ENCODE measurements around the gene ENOX1. TPM values are rescaled to one million over a fixed set of nuclear protein-coding genes. Genes with fewer than 3 reads are reported as not detected.
A peak's percentile ranks its signal among the peaks of the same experiment; 100 is the strongest.

The ENOX1 gene
- total RNA-seq, 1 donor from 2014 or later = 2.0 TPM

DNA sequence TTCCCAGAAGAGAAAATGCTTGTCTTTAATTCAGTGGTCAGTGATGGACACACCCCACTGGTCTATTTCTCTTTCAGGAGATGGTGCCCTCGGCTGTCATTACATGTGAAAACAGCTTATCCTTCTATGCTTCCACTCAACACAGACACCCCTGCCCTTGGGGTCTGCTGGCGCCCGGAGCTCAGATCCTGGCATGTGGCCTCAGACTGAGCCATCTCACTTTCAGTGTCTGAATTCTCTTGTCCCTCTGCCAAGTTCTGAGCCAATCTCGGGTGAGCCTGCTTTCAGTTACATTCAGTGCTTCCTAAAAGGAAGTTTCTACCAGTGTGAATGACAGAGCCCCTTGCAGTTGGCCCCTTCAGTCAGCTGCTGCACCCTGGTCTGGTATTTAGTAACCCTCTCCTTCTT, 469.8 kb downstream of the ENOX1 start:
- Mint-ChIP-seq H3K9me3 (ENCODE audit: low read depth) (no peaks in the 10 kb centered on the region), H3K4me1 (ENCODE audit: low read depth) (peaks cover 31% of the 10 kb centered on the region), H3K27ac (ENCODE audit: unreplicated experiment) (peak overlapping the region; percentile 89), H3K27me3 (ENCODE audit: low read depth) (no peaks in the 10 kb centered on the region), H3K4me3 (ENCODE audit: unreplicated experiment) (peak overlapping the region; percentile 59), H3K36me3 (ENCODE audit: low read depth) (no peaks in the 10 kb centered on the region)
- TF ChIP-seq, protein P1, sequence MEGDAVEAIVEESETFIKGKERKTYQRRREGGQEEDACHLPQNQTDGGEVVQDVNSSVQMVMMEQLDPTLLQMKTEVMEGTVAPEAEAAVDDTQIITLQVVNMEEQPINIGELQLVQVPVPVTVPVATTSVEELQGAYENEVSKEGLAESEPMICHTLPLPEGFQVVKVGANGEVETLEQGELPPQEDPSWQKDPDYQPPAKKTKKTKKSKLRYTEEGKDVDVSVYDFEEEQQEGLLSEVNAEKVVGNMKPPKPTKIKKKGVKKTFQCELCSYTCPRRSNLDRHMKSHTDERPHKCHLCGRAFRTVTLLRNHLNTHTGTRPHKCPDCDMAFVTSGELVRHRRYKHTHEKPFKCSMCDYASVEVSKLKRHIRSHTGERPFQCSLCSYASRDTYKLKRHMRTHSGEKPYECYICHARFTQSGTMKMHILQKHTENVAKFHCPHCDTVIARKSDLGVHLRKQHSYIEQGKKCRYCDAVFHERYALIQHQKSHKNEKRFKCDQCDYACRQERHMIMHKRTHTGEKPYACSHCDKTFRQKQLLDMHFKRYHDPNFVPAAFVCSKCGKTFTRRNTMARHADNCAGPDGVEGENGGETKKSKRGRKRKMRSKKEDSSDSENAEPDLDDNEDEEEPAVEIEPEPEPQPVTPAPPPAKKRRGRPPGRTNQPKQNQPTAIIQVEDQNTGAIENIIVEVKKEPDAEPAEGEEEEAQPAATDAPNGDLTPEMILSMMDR (IDR thresholded peaks at IDR 0.05) = peak; percentile 20
- no peak for DNase-seq (ENCODE audit: low spot score)

DNA sequence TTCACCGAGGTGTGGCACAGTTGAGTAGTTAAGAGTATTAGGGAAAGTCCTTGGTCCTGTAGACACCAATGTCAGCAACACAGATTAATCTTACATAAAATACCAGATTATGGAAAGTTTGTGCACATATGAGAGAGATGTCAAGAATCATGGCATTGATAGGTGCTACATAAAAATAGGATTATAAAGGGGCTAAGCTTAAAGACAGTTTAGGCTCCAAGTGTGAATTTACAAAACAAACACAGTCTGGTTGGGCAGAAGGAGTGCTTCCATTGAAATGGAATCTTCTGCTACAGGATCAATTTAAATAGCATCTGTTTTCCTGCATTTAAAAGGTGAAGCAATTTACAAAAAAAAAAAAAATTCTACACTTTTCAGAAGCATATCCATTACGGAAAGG, 470.5 kb downstream of the ENOX1 start:
- DNase-seq (ENCODE audit: low spot score) = no peak
- no peak overlapping the region for H3K4me3 Mint-ChIP-seq (ENCODE audit: unreplicated experiment)
- H3K36me3 Mint-ChIP-seq (ENCODE audit: low read depth) = no peaks in the 10 kb centered on the region
- H3K4me1 Mint-ChIP-seq (ENCODE audit: low read depth) = peaks cover 37% of the 10 kb centered on the region
- no peaks in the 10 kb centered on the region for H3K9me3 Mint-ChIP-seq (ENCODE audit: low read depth)
- no peaks in the 10 kb centered on the region for H3K27me3 Mint-ChIP-seq (ENCODE audit: low read depth)
- TF ChIP-seq, protein P1 (IDR thresholded peaks at IDR 0.05) = no peak
- H3K27ac Mint-ChIP-seq (ENCODE audit: unreplicated experiment) = peak overlapping the region; percentile 89

DNA sequence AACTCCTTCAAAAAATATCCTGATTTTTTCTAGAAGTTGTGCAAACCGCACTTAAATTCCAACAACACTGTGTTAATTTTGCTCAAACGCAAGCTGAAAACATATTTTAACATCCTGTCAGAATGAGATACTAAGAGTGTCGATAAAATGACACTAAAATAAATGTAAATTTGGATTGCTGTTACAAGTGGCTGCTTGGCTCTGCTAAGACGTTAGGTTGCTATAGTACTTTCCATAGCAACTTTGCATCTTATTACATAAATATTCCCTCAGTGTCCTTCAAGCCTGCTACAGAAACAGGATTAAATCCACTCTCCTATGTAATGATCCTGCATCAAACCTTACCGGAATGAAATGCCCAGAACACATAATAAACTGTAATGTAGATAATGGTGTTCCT, 471.2 kb downstream of the ENOX1 start:
- Mint-ChIP-seq H3K27ac (ENCODE audit: unreplicated experiment) (no peak overlapping the region), H3K27me3 (ENCODE audit: low read depth) (no peaks in the 10 kb centered on the region), H3K4me3 (ENCODE audit: unreplicated experiment) (no peak overlapping the region), H3K4me1 (ENCODE audit: low read depth) (peaks cover 41% of the 10 kb centered on the region), H3K36me3 (ENCODE audit: low read depth) (no peaks in the 10 kb centered on the region), H3K9me3 (ENCODE audit: low read depth) (no peaks in the 10 kb centered on the region)
- no peak for DNase-seq (ENCODE audit: low spot score)
- TF ChIP-seq, protein P1 (IDR thresholded peaks at IDR 0.05) = no peak

DNA sequence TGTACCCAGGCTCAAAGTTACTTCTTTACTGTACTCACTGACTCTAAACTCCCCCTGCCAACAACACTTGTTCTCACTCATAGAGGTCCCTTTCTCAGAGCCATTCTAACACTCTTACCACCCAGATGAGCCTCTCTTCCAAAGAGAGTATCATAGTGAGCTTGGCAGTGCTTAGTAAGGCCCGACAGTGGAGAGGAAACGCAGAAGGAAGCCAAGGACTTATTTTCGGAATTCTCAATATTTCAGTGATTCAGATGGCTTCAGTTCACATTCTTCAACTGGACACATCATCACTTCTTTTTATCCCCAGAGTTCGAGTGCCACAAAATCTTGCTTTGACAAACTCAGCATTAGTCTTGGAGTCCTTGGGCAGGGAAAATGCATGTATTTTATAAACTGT, 477.5 kb downstream of the ENOX1 start:
- H3K27ac Mint-ChIP-seq (ENCODE audit: unreplicated experiment) = peak overlapping the region; percentile 69
- TF ChIP-seq, protein P1 (IDR thresholded peaks at IDR 0.05) = no peak
- H3K4me3 Mint-ChIP-seq (ENCODE audit: unreplicated experiment) = no peak overlapping the region
- H3K4me1 Mint-ChIP-seq (ENCODE audit: low read depth) = peaks cover 40% of the 10 kb centered on the region
- DNase-seq (ENCODE audit: low spot score) = no peak
- H3K27me3 Mint-ChIP-seq (ENCODE audit: low read depth) = no peaks in the 10 kb centered on the region
- H3K9me3 Mint-ChIP-seq (ENCODE audit: low read depth) = no peaks in the 10 kb centered on the region
- no peaks in the 10 kb centered on the region for H3K36me3 Mint-ChIP-seq (ENCODE audit: low read depth)

DNA sequence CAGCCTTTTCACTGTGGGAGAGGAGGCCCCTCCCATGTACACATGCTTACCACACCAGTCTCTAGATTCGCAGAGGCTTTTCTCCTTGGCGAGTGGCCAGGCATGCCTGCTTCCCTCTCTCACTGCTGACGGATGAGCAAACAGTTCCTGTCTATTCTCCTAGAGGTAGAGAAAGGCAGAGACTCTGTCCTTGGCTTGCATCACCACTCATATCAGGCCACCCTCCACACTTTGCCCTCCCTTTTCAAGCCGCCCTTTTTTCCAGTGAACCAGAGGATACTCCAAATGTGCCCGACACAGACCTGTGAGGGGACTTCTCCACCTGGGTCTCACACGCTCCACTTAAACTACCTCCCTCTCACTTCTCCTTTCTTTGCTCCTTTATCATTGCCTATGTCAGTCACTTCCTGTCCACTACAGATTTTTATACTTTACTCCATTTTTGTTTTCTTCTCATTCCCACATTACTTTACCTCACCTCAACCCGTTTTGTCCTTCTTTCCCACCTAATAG, 478.8 kb downstream of the ENOX1 start:
- Mint-ChIP-seq H3K9me3 (ENCODE audit: low read depth) (no peaks in the 10 kb centered on the region), H3K27me3 (ENCODE audit: low read depth) (no peaks in the 10 kb centered on the region), H3K27ac (ENCODE audit: unreplicated experiment) (peak overlapping the region; percentile 90), H3K4me3 (ENCODE audit: unreplicated experiment) (no peak overlapping the region), H3K36me3 (ENCODE audit: low read depth) (no peaks in the 10 kb centered on the region), H3K4me1 (ENCODE audit: low read depth) (peaks cover 49% of the 10 kb centered on the region)
- no peak for DNase-seq (ENCODE audit: low spot score)
- TF ChIP-seq, protein P1 (IDR thresholded peaks at IDR 0.05) = peak; percentile 12
